Measurements from ENCODE around the gene ETS2. TPM values are rescaled to one million over a fixed set of nuclear protein-coding genes. Genes with fewer than 3 reads are reported as not detected.
A peak's percentile ranks its signal among the peaks of the same experiment; 100 is the strongest.

The ETS2 gene
- total and polyA plus RNA-seq, 2 experiments from 2014 or later: 19.5 to 36.8 TPM

GRCh38 chr21:38806153-38806941 lies 618 bp downstream of the ETS2 start:
- peak overlapping the region; percentile 94 for H3K4me3 Mint-ChIP-seq
- Histone ChIP-seq H2AFZ (no peak overlapping the region; the same call in 1 of the 2 replicates), H3K79me2 (replicated peaks; ENCODE audit: insufficient read depth) (peaks cover 54% of the 10 kb centered on the region), H3K4me2 (peak overlapping the region; percentile 86), H3K4me1 (ENCODE audit: insufficient read depth) (peaks cover 45% of the 10 kb centered on the region), H3K27me3 (ENCODE audit: insufficient read depth) (peaks cover 13% of the 10 kb centered on the region), H3F3A (replicated peaks; ENCODE audit: low read depth) (peaks cover 4% of the 10 kb centered on the region; the same call in 1 of the 2 replicates), H3K27ac (ENCODE audit: low read depth) (no peak overlapping the region; the same call in 1 of the 2 replicates), H3K4me3 (peak overlapping the region; percentile 80), H3K36me3 (ENCODE audit: insufficient read depth) (peaks cover 12% of the 10 kb centered on the region; the same call in 1 of the 2 replicates), H4K20me1 (replicated peaks; ENCODE audit: insufficient read depth) (peaks cover 11% of the 10 kb centered on the region; the same call in 1 of the 2 replicates), H3K9me2 (ENCODE audit: insufficient read depth) (0 out of 2 replicates have a peak, but pooled peaks cover 3% of the 10 kb centered on the region)
- DNase-seq (ENCODE audit: low spot score): peak; percentile 54
- peaks cover 40% of the 10 kb centered on the region for H3K4me1 Mint-ChIP-seq
- no peaks in the 10 kb centered on the region; the same call in 1 of the 3 replicates for H3K9me3 Mint-ChIP-seq
- H3K27me3 Mint-ChIP-seq (ENCODE audit: insufficient read depth, low read depth, poor library complexity): peaks cover 11% of the 10 kb centered on the region
- peaks cover 29% of the 10 kb centered on the region for H3K36me3 Mint-ChIP-seq (ENCODE audit: low read depth)
- ATAC-seq: peak; percentile 55
- 0 out of 2 replicates have a peak overlapping the region, but pooled peaks have one; percentile 48 for H3K27ac Mint-ChIP-seq
- TF ChIP-seq ZNF331 (CRISPR knock-in tag; IDR thresholded peaks at IDR 0.05; ENCODE audit: low read depth): no peak
- no peak for TF ChIP-seq ETS1 (IDR thresholded peaks at IDR 0.05)
- no peak for TF ChIP-seq JUNB (IDR thresholded peaks at IDR 0.05; ENCODE audit: unreplicated experiment)

GRCh38 chr21:38806942-38807284 lies 1.2 kb downstream of the ETS2 start:
- Histone ChIP-seq H4K20me1 (replicated peaks; ENCODE audit: insufficient read depth) (peaks cover 11% of the 10 kb centered on the region; the same call in 1 of the 2 replicates), H3K9me2 (ENCODE audit: insufficient read depth) (0 out of 2 replicates have a peak, but pooled peaks cover 3% of the 10 kb centered on the region), H2AFZ (no peak overlapping the region; the same call in 1 of the 2 replicates), H3F3A (replicated peaks; ENCODE audit: low read depth) (peaks cover 4% of the 10 kb centered on the region; the same call in 1 of the 2 replicates), H3K4me3 (peak overlapping the region; percentile 80), H3K27ac (ENCODE audit: low read depth) (no peak overlapping the region), H3K4me2 (peak overlapping the region; percentile 86), H3K27me3 (ENCODE audit: insufficient read depth) (peaks cover 13% of the 10 kb centered on the region), H3K79me2 (replicated peaks; ENCODE audit: insufficient read depth) (peaks cover 60% of the 10 kb centered on the region), H3K36me3 (ENCODE audit: insufficient read depth) (peaks cover 12% of the 10 kb centered on the region; the same call in 1 of the 2 replicates), H3K4me1 (ENCODE audit: insufficient read depth) (peaks cover 50% of the 10 kb centered on the region)
- peaks cover 11% of the 10 kb centered on the region for H3K27me3 Mint-ChIP-seq (ENCODE audit: insufficient read depth, low read depth, poor library complexity)
- H3K4me1 Mint-ChIP-seq: peaks cover 45% of the 10 kb centered on the region
- H3K36me3 Mint-ChIP-seq (ENCODE audit: low read depth): peaks cover 33% of the 10 kb centered on the region
- no peaks in the 10 kb centered on the region; the same call in 1 of the 3 replicates for H3K9me3 Mint-ChIP-seq
- ATAC-seq: no peak
- DNase-seq (ENCODE audit: low spot score): no peak
- H3K4me3 Mint-ChIP-seq: peak overlapping the region; percentile 94
- H3K27ac Mint-ChIP-seq: 0 out of 2 replicates have a peak overlapping the region, but pooled peaks have one; percentile 48
- TF ChIP-seq JUNB (IDR thresholded peaks at IDR 0.05; ENCODE audit: unreplicated experiment) (no peak), POLR2AphosphoS5 (IDR thresholded peaks at IDR 0.05; ENCODE audit: low read depth) (no peak), NANOG (IDR thresholded peaks at IDR 0.05; ENCODE audit: borderline replicate concordance) (no peak), REST (IDR thresholded peaks at IDR 0.05; ENCODE audit: unreplicated experiment) (no peak), CTCF (conservative IDR thresholded peaks at IDR 0.05; ENCODE audit: low read depth in 2 of 2) (no peak), ZNF331 (CRISPR knock-in tag; IDR thresholded peaks at IDR 0.05; ENCODE audit: low read depth) (no peak), CREB1 (CRISPR knock-in tag; IDR thresholded peaks at IDR 0.05; ENCODE audit: low read depth) (no peak)

All from GM23338 (cell line).